Erythroblast (primary cell): Measurements from ENCODE around the gene DPEP2.
"Not testable (repeated sequence)": the region's sequence is repeated elsewhere in the genome, so short reads cannot be mapped to it uniquely, and the experiment has no call there.

Experiments used
- GATA1 ChIP-seq: IDR thresholded peaks from 2 replicates; pipeline ENCODE4 v1.6.1; 2011; ENCODE audit warnings: low read depth, mild to moderate bottlenecking, control low read depth, low read length, moderate library complexity
- POLR2A ChIP-seq: IDR thresholded peaks from 2 replicates; pipeline ENCODE4 v1.6.1; 2011; ENCODE audit warnings: mild to moderate bottlenecking, low read length

DNA sequence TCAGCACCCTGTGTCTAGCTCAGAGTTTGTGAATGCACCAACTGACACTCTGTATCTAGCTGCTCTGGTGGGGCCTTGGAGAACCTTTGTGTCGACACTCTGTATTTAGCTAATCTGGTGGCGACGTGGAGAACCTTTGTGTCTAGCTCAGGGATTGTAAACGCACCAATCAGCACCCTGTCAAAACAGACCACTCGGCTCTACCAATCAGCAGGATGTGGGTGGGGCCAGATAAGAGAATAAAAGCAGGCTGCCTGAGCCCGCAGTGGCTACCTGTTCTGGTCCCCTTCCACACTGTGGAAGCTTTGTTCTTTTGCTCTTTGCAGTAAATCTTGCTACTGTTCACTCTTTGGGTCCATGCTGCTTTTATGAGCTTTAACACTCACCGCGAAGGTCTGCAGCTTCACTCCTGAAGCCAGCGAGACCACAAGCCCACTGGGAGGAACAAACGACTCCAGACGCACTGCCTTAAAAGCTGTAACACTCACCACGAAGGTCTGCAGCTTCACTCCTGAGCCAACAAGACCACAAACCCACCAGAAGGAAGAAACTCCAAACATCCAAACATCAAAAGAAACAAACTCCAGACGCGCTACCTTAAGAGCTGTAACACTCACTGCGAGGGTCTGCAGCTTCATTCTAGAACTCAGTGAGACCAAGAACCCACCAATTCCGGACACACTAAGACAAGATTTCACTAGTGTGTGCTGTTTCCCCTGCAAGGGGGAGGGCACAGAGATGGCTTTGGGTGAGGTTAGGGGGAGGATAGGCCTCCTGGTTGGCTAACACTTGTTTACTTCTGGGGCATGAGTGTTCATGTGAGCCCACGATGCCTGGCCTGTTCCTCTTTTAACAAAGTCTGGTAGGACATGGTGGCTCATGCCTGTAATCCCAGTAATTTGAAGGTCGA, at the start of gene DPEP2:
- peak; percentile 34 for TF ChIP-seq POLR2A
- not testable (repeated sequence) for TF ChIP-seq GATA1
